Erythroblast (primary cell): Measurements from ENCODE around the gene TCHH.

ENCODE experiments used
- GATA1 ChIP-seq: IDR thresholded peaks from 2 replicates; pipeline ENCODE4 v1.6.1; 2011; ENCODE audit warnings: low read depth, mild to moderate bottlenecking, control low read depth, low read length, moderate library complexity
- POLR2A ChIP-seq: IDR thresholded peaks from 2 replicates; pipeline ENCODE4 v1.6.1; 2011; ENCODE audit warnings: mild to moderate bottlenecking, low read length

DNA sequence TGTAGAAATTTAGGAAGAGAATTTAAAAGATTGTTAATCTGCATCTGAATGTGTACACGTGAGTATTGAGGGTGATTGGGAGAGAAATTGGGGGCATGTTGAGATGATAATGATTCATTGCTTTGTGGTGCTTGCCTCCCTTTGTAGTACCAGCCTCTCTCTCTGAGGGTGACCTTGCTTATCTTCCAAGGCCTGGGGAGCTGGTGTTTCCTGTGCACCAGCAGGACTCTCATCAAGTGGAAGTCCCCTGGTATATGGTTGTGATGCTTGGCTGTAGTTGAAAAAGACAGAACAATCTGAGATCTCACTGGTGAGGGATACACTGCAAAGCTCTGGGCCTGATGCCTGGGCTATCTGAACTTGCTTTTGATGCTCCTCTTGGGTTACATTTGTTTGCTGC is 30.4 kb downstream of the TCHH start:
- TF ChIP-seq POLR2A (no peak), GATA1 (no peak)
